ENCODE results near the gene NUDT3. TPM values are rescaled to one million over a fixed set of nuclear protein-coding genes. Genes with fewer than 3 reads are reported as not detected.
A peak's percentile ranks its signal among the peaks of the same experiment; 100 is the strongest.

The NUDT3 gene
- total RNA-seq, 2 donors from 2014 or later = 11.9 to 16.2 TPM

- no peaks in the 10 kb centered on the region for H3K9me3 ChIP-seq
- H3K27me3 ChIP-seq = no peaks in the 10 kb centered on the region
- TF ChIP-seq, protein P1, sequence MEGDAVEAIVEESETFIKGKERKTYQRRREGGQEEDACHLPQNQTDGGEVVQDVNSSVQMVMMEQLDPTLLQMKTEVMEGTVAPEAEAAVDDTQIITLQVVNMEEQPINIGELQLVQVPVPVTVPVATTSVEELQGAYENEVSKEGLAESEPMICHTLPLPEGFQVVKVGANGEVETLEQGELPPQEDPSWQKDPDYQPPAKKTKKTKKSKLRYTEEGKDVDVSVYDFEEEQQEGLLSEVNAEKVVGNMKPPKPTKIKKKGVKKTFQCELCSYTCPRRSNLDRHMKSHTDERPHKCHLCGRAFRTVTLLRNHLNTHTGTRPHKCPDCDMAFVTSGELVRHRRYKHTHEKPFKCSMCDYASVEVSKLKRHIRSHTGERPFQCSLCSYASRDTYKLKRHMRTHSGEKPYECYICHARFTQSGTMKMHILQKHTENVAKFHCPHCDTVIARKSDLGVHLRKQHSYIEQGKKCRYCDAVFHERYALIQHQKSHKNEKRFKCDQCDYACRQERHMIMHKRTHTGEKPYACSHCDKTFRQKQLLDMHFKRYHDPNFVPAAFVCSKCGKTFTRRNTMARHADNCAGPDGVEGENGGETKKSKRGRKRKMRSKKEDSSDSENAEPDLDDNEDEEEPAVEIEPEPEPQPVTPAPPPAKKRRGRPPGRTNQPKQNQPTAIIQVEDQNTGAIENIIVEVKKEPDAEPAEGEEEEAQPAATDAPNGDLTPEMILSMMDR (IDR thresholded peaks at IDR 0.05) = no peak
- no peaks in the 10 kb centered on the region for H3K4me1 ChIP-seq
- no peak overlapping the region for H3K27ac ChIP-seq
- H3K9ac ChIP-seq (ENCODE audit: low read depth in 2 of 2, low read length in 2 of 2) = no peak overlapping the region
- no peaks in the 10 kb centered on the region for H3K36me3 ChIP-seq
- intact Hi-C loops (cut with DNase I) = no loop called here
- no peak overlapping the region for H3K4me3 ChIP-seq
- DNase-seq = no peak
These were observed 89.5 kb downstream of the NUDT3 start for GRCh38 chr6:34302929-34303328.

GRCh38 chr6:34301408-34301807 is 91.1 kb downstream of the NUDT3 start:
- H3K9me3 ChIP-seq = no peaks in the 10 kb centered on the region
- no peak overlapping the region for H3K9ac ChIP-seq (ENCODE audit: low read depth in 2 of 2, low read length in 2 of 2)
- no peak overlapping the region for H3K27ac ChIP-seq
- H3K36me3 ChIP-seq = no peaks in the 10 kb centered on the region
- intact Hi-C loops (cut with DNase I) = no loop called here
- peak; percentile 27 for DNase-seq
- H3K4me1 ChIP-seq = no peaks in the 10 kb centered on the region
- no peak overlapping the region for H3K4me3 ChIP-seq
- TF ChIP-seq, protein P1 (IDR thresholded peaks at IDR 0.05) = no peak
- no peaks in the 10 kb centered on the region for H3K27me3 ChIP-seq

DNA sequence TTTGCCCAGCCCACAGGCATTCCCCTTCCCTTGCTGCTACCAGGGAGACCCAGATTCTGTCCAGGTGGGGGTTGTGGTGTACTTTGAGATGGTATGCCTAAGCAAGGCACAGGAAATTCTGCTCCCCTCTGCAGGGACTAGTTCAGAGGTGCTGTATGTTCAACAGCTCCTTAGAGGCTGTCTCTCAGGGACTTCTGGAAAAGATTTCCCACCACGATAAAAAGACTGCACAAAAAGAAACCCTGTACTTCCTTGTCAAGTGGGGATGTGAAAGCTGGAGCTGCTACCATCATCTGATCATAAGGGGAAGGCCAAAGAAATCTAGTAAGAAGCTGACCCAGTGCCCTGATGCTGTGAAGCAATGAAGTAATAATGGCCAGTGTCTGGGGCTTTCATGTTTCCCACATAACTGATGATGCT is 92.1 kb downstream of the NUDT3 start:
- no peak overlapping the region for H3K9ac ChIP-seq (ENCODE audit: low read depth in 2 of 2, low read length in 2 of 2)
- DNase-seq = no peak
- no peak overlapping the region for H3K27ac ChIP-seq
- H3K36me3 ChIP-seq = no peaks in the 10 kb centered on the region
- intact Hi-C loops (cut with DNase I) = no loop called here
- no peaks in the 10 kb centered on the region for H3K9me3 ChIP-seq
- no peaks in the 10 kb centered on the region for H3K27me3 ChIP-seq
- no peaks in the 10 kb centered on the region for H3K4me1 ChIP-seq
- no peak overlapping the region for H3K4me3 ChIP-seq
- TF ChIP-seq, protein P1 (IDR thresholded peaks at IDR 0.05) = no peak

DNA sequence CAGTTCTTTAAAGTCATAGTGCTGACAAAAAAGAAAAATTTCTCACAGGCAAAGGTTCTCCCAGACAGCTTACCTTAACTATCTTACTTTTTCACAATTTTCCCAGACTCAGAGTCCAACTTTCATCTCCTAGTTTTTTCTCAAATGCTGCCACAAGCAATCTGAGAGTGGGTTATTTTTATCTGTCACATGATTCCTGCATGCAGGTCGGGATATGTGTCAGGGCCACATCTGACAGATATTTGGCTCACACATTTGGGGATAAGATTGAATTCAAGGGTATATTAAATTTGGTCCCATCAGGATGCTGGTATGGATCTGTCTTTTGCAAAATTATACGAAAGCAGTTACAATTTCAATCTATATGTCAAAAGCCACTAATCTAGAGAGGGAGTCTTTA is 93.5 kb downstream of the NUDT3 start:
- H3K36me3 ChIP-seq = no peaks in the 10 kb centered on the region
- DNase-seq = no peak
- no peak overlapping the region for H3K27ac ChIP-seq
- H3K27me3 ChIP-seq = no peaks in the 10 kb centered on the region
- intact Hi-C loops (cut with DNase I) = no loop called here
- TF ChIP-seq, protein P1 (IDR thresholded peaks at IDR 0.05) = no peak
- H3K9me3 ChIP-seq = no peaks in the 10 kb centered on the region
- H3K4me1 ChIP-seq = no peaks in the 10 kb centered on the region
- H3K9ac ChIP-seq (ENCODE audit: low read depth in 2 of 2, low read length in 2 of 2) = no peak overlapping the region
- no peak overlapping the region for H3K4me3 ChIP-seq

GRCh38 chr6:34295721-34296120 is 96.7 kb downstream of the NUDT3 start:
- Histone ChIP-seq H3K27ac (no peak overlapping the region), H3K27me3 (no peaks in the 10 kb centered on the region), H3K4me3 (no peak overlapping the region), H3K36me3 (no peaks in the 10 kb centered on the region), H3K4me1 (no peaks in the 10 kb centered on the region), H3K9me3 (no peaks in the 10 kb centered on the region), H3K9ac (ENCODE audit: low read depth in 2 of 2, low read length in 2 of 2) (no peak overlapping the region)
- TF ChIP-seq, protein P1 (IDR thresholded peaks at IDR 0.05) = no peak
- intact Hi-C loops (cut with DNase I) = no loop called here
- no peak for DNase-seq

DNA sequence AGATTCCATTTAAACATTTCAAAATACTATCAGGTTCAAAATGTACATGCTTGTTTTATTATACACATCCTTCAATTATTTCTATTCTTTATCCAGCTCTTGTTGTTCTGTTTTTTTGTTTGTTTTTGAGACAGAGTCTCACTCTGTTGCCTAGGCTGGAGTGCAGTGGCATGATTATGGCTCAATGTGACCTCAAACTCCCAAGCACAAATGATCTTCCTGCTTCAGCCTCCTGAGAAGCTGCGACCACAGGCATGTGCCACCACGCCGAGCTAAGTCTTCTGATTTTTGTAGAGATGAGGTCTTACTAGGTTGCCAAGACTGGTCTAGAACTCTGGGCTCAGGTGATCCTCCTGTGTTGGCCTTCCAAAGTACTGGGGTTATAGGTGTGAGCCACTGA is 99.5 kb downstream of the NUDT3 start:
- Histone ChIP-seq H3K4me1 (no peaks in the 10 kb centered on the region), H3K36me3 (no peaks in the 10 kb centered on the region)
- intact Hi-C loops (cut with DNase I) = no loop called here

More for the DNA sequence above, 99.5 kb downstream of the NUDT3 start:
- TF ChIP-seq, protein P1 (IDR thresholded peaks at IDR 0.05) = no peak
- no peak overlapping the region for H3K27ac ChIP-seq
- no peak for DNase-seq
- no peaks in the 10 kb centered on the region for H3K9me3 ChIP-seq
- H3K4me3 ChIP-seq = no peak overlapping the region
- no peaks in the 10 kb centered on the region for H3K27me3 ChIP-seq
- no peak overlapping the region for H3K9ac ChIP-seq (ENCODE audit: low read depth in 2 of 2, low read length in 2 of 2)

Measured in colonic mucosa (tissue), 4 donors.